GM19324 (cell line): ENCODE data around the gene PTGS1.
"Not testable (repeated sequence)": the region's sequence is repeated elsewhere in the genome, so short reads cannot be mapped to it uniquely, and the experiment has no call there.

Experiments used
- ATAC-seq: cut with Tn5 transposase; IDR thresholded peaks from one replicate; pipeline ENCODE4 v1.9.1; 2021; ENCODE audit warnings: mild to moderate bottlenecking, moderate library complexity; ENCODE audit not compliant: unreplicated experiment, low FRiP score

PTGS1 gene

GRCh38 chr9:122370869-122371755 lies at the start of gene PTGS1:
PTGS1 (plus strand) TSS chr9:122371024; CDS start chr9:122371085, 61 bp downstream.
- ATAC-seq = no peak

GRCh38 chr9:122322553-122322952 lies 48.3 kb upstream of the PTGS1 start:
- no peak for ATAC-seq

- ATAC-seq = not testable (repeated sequence)
Observed at GRCh38 chr9:122324665-122325064, 46.2 kb upstream of the PTGS1 start.

DNA sequence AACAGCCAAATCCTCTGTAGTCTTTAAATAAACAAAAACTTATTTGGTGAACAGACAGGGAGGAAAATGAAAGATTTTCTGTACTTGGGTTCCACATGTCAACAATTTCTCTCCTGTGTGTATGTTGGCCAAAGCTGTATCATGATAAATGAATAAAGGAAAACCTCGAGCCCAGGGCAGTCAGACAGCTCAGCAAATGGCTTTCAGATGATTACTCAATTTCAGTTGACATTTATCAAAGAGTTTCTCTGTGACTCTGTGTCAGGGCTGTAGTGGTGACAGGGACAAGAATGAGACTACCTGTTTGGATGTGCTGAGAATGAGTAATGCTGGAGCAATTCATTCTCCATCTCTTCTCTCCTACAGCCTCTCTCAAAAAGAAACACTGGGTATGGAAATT lies 45.7 kb upstream of the PTGS1 start:
- no peak for ATAC-seq

GRCh38 chr9:122327175-122327574 lies 43.6 kb upstream of the PTGS1 start:
- no peak for ATAC-seq

DNA sequence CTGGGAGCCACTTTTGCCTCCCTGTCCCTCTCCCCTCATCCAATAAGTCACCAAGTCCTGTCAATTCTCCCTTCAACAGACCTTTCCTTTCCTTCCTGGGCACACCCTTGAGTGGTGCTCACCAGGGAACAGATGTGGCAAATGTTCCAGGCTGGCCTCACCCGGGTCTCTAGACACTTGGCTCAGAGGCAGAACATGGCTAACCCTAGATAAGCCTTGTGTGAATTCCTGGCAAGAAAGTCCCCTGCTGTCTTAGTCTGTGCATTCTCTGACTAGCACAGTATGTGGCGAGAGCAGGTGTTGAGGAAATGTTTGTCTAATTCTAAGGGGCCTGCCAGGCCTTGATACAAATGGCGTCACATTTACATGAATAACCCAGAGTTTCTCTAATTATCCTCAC lies 41.2 kb upstream of the PTGS1 start:
- ATAC-seq = no peak

DNA sequence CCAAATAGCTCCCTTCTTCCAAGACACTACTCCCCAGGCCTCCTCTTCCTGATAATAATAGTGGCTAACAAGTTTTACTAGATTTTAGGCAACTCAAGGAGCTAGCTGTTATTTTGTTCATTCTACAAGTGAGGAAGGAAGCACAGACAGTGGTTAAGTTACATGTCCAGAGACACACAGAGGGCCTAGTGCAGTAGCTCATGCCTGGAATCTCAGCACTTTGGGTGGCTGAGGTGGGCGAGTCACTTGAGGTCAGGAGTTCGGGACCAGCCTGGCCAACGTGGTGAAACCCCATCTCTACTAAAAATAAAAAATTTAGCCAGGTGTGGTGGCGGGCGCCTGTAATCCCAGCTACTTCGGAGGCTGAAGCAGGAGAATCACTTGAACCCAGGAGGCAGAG lies 40.4 kb upstream of the PTGS1 start:
- ATAC-seq = not testable (repeated sequence)

- ATAC-seq = no peak
Observed at GRCh38 chr9:122331523-122331927, 39.3 kb upstream of the PTGS1 start.

- ATAC-seq = no peak
Observed at GRCh38 chr9:122332083-122332482, 38.7 kb upstream of the PTGS1 start.

GRCh38 chr9:122332644-122333043 lies 38.2 kb upstream of the PTGS1 start:
- ATAC-seq = no peak

GRCh38 chr9:122333169-122333808 lies 37.5 kb upstream of the PTGS1 start:
- ATAC-seq = no peak

DNA sequence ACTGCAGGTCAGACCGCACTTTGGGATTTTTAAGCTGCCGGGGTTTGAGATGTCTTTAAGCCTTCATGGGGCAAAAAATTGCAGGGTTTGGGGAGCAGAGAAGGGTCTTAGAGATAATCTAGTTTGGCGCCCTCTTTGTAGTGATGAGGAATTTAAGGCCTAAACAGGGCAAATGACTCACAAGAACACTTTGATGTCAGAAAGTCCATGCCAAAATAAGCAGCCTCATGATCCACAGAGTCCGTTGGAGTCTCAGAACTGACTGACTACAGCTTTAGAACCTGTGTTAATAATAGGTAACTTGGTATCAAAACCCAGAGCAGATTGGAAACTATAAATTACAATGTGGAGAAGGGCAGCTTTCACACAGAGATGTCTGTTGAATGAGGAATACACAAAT lies 35.9 kb upstream of the PTGS1 start:
- no peak for ATAC-seq

DNA sequence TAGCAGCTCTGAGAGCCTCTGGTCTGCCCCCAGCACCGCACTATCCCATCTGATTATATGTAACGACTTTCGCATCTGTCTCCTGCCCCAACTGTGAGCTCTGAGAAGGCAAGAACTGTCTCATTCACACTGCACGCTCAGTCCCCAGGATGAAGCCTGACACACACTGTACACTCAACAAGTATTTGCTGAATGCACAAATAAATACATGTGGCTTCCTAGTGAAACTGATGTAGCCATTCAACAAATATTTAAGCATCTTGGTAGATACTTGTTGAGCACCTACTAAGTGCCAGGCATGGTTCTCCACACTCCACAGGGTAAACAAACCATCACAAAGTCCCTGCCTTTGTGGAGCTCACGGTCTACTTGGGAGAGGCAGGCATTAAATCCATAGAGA lies 34.6 kb upstream of the PTGS1 start:
- no peak for ATAC-seq

DNA sequence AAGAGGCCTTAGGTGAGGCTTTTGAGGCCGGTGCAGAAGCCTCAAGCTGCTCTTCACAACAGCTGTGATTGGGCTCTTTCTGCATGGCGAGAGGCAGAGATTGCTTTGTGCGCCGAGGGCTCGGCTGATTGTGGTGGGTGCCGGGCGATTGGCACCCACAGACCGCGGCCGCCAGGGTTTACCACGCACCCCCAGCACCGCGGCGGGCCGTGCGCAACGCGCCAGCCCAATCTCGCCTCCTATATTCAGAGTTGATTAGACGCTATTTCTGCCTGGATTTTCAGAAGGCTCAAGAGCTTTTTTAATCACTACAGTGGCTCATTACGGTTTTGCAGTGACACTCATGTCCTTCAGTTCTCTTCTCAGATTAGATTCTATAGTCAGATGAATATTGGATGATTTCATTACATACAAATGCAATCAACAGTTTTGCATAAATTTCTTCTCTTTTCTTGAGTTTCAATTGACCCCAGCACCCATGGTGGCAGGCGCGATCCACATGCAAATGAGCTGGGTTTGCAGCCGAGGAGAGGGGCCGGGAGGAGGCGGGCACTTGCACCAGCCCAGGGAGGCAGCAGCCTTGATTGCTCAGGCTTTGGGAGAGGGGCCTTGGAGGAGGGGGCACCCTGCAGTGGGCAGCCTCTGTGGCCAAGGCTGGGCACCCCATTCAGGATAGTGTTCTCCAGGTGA lies 33.8 kb upstream of the PTGS1 start:
- ATAC-seq = no peak

DNA sequence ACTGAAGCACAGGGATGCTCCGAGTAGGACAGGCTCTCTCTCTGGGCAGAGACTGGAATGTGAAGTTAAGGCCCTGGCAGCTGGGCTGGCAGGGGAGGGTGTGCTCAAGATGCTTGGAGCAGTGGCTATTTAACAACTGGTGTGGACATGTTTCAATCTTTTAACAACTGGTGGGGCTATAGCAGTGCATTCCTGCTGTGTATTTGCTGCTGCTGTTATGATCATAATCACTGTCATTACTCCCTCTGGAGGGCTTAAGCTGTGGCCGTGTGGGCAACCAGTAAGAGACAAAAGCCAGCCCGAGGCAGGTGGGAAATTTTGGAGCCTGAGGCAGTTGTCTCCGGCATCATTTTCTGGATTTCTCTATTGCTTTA lies 33.3 kb upstream of the PTGS1 start:
- no peak for ATAC-seq

- no peak for ATAC-seq
Observed at GRCh38 chr9:122338536-122338935, 32.3 kb upstream of the PTGS1 start.

DNA sequence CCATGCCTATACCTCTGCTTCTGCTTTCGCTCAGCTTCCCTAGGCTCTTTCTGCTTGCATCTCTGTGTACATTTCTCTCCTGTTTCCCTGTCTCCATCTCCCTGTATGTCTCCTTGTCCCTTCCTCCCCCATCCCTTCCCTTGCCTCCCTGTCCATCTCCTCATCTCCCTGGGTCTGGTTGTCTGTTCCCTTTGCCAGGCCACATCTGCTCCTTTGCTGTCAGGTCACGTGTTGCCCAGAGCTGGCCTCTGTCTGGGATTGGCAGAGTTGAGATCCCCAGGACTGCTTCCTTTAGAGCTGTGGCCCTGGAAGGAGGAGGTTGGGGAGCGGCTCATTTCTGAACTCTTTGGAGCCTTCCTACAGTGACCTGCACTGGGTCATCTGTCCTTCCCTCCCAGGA lies 31.8 kb upstream of the PTGS1 start:
- no peak for ATAC-seq

- no peak for ATAC-seq
Observed at GRCh38 chr9:122339579-122339978, 31.2 kb upstream of the PTGS1 start.

GRCh38 chr9:122340161-122340560 lies 30.7 kb upstream of the PTGS1 start:
- no peak for ATAC-seq

DNA sequence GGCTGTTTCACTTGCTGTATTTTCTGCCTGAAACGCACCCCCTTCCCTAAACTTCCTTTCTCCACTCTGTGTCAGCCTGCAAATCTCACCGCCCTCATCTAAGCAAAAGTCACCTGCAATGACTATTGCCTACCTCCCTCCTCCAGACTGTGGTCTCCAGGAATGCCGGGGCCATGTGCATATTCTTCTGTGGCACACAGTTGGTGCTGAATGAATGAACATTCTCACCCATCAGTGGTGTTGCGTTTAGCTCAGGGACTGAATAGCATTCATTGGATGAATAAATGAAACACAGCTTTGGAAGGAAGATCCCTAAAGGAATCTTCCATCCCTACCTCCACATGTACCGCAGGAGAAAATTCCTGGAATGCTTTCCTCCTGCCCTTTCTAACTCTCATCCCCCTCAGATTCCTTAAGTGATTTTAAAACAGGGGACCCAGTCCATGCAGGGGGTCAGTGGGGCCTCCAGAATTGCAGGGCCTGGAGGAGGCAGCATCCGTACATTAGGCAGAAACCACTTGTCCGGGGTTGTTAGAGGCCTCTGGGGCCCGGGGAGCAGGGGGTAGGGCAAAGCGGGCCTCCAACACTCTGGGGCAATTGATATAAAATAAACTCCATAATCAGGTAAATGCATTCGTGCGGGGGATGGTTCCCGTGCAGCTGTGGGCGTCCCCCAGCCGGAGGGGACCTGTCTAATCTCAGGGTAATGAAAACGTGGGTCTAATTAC lies 28.3 kb upstream of the PTGS1 start:
- no peak for ATAC-seq
